SU-DHL-6 (cell line): ENCODE measurements around the gene PLCH1.

Experiments used
- CTCF ChIP-seq: fragments of 200-600 bp; sonication (generic); IDR thresholded peaks from one replicate; pipeline ENCODE4 v1.5.1; 2017; ENCODE audit warnings: antibody characterized with exemption, mild to moderate bottlenecking, low read length, moderate library complexity; ENCODE audit not compliant: insufficient read depth, poor library complexity, severe bottlenecking
- EZH2phosphoT487 ChIP-seq: fragments of 200-600 bp; sonication (generic), shearing (Covaris generic); conservative IDR thresholded peaks from 2 replicates; pipeline ENCODE4 v1.6.1; 2018; ENCODE audit warnings: mild to moderate bottlenecking, antibody characterized with exemption, low read length, moderate library complexity, mixed read lengths

DNA sequence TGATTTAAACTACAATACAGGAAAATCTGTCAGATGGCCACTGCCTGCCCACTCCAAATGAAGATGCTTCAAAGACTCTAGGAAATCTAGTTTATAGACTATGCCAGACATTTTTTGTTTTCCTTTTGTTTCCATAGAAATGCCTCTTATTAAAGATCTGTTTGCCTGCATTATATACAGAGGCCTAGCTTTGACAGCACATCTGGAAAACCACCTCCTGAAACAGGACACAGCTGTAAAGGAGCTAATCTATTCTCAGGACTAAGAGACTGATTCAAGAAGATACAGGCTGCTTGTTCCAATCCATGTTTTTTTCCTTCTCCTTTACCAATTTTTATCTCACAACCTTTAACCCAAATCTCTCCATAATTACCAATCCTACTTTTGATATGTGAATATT, 376.1 kb downstream of the PLCH1 start:
- no peak for TF ChIP-seq CTCF
- TF ChIP-seq EZH2phosphoT487 = no peak
